HL-60/S4 treated with retinoic acid at 250 ng/mL for 4 days and 3 days (cell line): ENCODE measurements around the gene NLRC5.
"Not testable (repeated sequence)": the region's sequence is repeated elsewhere in the genome, so short reads cannot be mapped to it uniquely, and the experiment has no call there.

ENCODE experiments used
- in situ Hi-C: fragments of 300-500 bp; cut with MboI; formaldehyde crosslinking; loops from 2 replicates; pipeline ENCODE4 v1.7.0; 2022; ENCODE audit warnings: low sequenced_read_pairs

The NLRC5 gene

DNA sequence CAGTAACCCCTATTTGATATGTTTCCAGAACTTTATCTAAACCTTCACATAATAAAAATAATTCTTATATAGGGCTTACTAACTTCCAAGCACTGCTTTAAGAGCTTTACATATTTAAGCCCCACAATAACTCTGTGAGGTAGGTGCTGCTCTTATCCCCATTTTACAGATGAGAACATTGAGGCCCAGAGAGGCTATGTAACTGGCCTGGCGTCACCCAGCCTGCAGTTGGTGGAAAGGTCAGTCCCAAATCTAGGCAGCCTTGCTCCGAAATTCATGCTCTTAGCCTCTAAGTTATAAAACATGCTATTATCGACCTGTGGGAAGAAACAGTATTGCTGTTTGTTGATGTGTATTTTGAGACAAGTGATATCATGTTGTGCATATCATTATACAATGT lies 9.0 kb downstream of the NLRC5 start:
- in situ Hi-C loops, result no loop called here

DNA sequence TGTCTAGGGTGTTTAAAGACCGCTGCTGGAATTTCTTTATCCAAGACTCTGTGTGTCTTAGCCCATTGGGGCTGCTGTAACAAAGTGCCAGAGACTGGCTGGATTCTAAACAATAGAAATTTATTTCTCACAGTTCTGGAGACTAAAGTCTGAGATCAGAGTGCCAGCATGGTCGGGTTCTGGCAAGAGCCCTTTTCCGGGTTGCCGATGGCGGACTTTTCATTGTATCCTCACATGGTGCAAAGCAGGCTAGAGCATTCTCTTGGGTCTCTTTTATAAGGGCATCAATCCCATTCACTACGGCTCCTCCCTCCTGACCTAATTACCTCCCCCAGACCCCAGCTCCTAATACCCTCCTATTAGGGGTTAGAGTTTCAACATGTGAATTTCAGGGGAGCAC lies 9.5 kb downstream of the NLRC5 start:
- in situ Hi-C loops, result no loop called here

DNA sequence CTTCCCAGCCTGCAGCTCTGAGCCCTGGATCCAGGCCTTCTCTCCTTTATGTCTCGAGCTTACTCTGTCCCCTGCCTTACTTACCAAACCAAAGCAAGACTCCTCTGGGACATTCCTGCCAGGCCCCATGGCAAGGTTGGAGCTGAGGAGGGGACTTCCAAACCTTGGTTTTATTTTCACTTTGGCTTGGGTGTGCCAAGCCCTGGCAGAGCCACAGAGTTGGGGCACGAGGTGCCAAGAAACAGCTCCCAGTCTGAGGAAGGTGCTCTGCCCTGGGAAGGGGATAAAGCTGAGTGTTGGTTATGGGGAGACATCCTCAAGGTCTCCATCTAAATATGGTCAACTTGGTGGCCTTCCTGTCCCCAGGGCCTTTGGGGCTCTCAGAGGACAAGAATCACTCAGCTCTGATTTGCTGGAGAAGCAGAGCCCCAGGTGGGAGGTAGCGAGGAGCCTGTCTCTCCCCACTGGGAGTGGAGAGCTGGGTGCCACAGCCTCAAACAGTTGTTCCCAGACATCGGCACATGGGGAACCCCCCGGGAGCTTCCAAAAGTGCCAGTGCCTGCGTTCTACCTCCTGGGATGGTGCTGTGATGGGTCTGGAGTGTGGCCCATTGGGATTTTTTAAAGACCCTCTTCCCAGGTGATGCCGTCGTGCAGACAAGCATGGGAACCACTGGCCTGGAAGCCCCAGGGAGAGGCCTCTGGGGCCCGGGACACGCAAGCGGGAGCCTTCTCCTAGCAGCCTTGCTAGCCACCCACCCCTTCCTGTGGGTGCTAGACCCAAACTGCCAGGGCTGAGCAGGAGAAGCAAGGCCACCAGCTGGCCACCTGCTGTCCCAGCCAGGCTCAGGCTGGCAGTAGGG lies 10.3 kb downstream of the NLRC5 start:
- in situ Hi-C loops, result no loop called here

DNA sequence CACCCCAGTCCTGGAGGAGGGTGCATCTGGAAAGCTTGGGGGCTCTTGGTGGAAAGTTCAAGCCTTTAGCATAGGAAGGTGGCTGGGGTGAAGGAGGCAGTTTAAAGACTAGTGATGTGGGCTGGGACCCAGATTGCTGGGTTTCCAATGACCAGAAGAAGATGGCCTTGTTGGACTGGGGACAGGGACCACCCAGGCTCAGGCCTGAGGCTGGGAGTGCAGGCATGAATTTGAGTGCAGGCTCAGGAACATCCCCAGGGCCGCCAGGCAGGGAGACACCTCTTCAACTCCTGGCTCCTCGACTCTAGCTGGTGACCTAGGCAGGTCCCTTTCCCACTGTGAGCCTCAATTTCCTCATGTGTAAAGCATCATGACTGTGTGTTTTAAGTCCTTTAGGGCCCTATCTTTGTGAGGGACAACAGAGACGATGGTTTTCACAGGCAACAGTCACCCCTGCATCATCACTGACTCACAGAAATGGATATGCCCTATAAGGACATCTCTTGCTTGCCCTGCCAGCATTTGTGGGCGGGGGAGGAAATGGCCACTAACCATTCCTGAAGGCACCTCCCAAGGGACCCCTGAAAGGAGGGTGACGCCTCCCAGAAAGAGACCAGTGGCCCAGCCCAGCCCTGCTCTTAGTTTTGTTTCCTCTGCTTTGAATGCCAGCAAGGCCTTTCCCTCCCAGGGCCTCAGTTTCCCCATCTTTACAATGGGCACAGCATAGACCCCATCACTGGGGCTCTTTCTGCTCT lies 11.1 kb downstream of the NLRC5 start:
- in situ Hi-C loops, result no loop called here

GRCh38 chr16:57001026-57001679 lies 11.8 kb downstream of the NLRC5 start:
- in situ Hi-C loops, result no loop called here

DNA sequence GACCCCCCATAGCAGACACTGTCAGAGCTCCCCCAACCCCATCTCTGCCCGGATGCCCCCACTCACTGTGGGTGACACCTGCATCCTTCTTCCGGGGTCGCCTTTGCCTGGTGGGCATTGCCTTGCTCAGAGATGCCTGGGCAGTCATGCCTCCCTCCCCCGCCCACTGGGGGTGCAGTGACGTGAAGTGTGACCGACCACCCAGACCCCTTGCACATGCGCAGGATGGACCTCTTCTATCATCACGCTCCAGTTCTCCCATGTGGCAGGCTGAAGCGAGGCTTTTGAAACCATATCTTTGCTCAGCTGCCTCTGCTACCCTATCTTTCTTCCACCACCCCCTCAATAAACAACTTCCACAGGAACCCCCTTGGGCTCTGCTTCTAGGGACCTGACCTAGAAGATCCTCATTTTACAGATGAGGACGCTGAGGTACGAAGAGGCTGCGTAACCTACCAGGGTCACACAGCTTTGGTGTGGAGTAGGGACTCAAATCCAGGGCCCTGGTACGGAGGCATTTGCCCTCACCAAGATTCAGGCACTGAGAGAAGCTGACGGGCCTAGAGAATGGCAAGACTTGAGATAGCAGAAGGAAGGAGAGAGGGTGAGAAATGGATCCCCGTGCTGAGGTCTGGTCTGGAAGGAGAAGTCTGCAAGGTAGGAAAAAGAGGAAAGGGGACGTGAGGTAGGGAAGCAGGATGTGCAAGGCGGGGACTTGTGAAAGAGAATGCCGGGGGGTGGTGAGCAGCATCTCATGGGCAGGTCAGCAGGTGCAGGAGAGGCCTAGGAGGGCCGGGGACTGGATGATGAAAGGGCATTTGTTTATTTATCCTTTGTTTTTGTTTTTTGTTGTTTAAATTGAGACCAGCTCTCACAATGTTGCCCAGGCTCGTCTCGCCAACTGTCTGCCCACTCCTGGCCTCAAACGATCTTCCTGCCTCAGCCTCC lies 14.4 kb downstream of the NLRC5 start:
- in situ Hi-C loops, result no loop called here

- in situ Hi-C loops, result no loop called here
Measured at GRCh38 chr16:57004387-57005250, 15.3 kb downstream of the NLRC5 start.

DNA sequence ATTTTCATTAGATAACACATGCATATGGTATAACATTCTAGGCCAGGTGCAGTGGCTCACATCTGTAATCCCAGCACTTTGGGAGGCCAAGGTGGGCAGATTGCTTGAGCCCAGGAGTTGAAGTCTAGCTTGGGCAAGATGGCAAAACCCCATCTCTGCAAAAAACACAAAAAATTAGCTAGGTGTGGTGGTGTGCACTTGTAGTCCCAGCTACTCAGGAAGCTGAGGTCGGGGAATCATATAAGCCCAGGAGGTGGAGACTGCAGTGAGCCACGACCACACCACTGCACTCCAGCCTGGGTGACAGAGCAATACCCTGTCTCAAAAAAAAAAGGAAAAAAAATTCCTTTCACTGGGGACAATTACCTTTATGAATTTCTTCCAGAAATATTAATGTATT lies 16.2 kb downstream of the NLRC5 start:
- in situ Hi-C loops, result not testable (repeated sequence)

- in situ Hi-C loops, result no loop called here
Measured at GRCh38 chr16:57007050-57007449, 17.7 kb downstream of the NLRC5 start.

- in situ Hi-C loops, result no loop called here
Measured at GRCh38 chr16:57007530-57007929, 18.2 kb downstream of the NLRC5 start.

DNA sequence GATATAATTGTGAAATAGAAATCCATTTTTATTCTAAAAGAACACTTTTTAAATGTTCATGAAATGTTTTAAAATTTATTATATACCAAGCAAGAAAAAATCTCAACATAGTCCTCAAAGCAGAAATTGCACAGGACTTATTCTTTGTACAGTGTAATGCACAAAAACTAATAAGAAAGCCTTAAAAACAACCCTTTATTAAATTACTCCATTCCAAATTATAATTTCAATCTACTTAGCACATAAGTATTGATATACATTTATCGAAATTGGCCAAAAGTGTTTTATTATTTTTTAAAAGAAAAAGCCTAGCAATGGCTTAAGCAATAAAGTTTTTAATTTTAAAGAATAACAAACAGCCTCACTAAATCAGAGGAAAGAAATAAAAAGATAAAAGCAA lies 19.1 kb downstream of the NLRC5 start:
- in situ Hi-C loops, result no loop called here

- in situ Hi-C loops, result no loop called here
Measured at GRCh38 chr16:57009643-57010170, 20.4 kb downstream of the NLRC5 start.

GRCh38 chr16:57012353-57012752 lies 23.0 kb downstream of the NLRC5 start:
- in situ Hi-C loops, result no loop called here

DNA sequence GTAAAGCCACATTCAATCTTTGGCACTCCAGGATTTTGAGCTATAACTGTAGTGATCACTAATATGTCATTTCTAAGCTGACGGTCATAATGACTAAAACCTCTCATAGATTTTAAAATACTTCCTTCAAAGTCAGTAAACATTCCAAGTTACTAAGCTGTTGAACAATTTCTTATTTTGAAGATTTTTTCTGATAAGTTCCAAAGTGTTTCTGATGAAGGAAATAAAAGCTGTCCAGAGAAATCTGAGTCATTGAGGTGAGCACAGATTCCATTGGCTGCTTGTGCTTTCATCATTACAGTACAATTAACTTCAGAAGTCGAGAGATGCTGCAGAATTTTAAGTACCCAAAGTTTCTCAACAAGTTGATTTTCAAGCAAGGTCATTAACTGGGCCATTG lies 23.9 kb downstream of the NLRC5 start:
- in situ Hi-C loops, result no loop called here

- in situ Hi-C loops, result no loop called here
Measured at GRCh38 chr16:57013902-57014301, 24.5 kb downstream of the NLRC5 start.

DNA sequence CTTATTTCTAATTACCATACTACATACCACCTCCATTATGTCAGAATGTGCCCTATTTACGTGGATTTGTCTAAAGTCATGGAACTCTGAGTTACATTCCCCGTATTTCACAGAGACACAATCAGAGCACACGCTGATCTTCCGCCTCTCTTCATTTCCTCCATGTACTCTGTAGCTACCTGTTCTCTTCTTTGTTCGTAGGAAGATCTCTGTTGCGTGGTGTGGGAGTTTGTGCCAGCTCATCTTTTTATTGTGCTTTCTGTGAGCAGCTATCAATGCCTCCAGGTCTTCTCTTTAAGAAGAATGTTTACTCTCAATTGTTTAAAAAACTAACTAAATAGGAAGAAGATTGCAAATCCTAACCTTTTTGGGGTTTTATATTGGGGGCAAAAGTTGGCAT lies 26.9 kb downstream of the NLRC5 start:
- in situ Hi-C loops, result no loop called here

DNA sequence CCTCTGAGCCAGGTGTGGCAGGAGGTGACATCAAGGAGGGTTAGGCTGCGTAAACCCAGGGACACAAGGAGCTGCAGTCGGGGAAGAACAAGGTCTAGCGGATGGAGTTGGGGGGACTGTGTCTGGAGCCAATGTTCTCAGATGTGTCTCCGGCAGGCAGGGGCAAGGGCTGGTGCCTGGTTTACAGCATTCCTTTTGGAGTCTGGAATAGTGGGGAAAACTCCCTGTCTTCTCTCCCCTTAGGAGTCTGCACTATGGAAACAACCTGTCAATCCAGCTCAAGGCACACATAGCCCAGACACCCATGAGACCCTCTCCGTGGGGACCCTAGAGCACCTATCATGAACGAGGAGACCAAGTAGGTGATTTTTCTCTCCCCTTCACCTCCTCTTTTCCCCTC lies 27.5 kb downstream of the NLRC5 start:
- in situ Hi-C loops, result no loop called here

GRCh38 chr16:57017251-57017650 lies 27.9 kb downstream of the NLRC5 start:
- in situ Hi-C loops, result no loop called here

- in situ Hi-C loops, result no loop called here
Measured at GRCh38 chr16:57019746-57020145, 30.4 kb downstream of the NLRC5 start.
